Measurements from ENCODE around the gene SPIN1.
"Not testable (repeated sequence)": the region's sequence is repeated elsewhere in the genome, so short reads cannot be mapped to it uniquely, and the experiment has no call there.

SPIN1 gene

GRCh38 chr9:88364706-88365105, 23.5 kb upstream of the SPIN1 start:
- no peaks in the 10 kb centered on the region for H3K79me2 ChIP-seq (ENCODE audit: control insufficient read depth, insufficient read depth, low read length, unreplicated experiment)
- no peak overlapping the region for H2AFZ ChIP-seq (ENCODE audit: low read length, unreplicated experiment)
- no peak overlapping the region for H3K4me3 ChIP-seq (ENCODE audit: low read depth, low read length)
- H3K27me3 ChIP-seq (ENCODE audit: insufficient read depth, low read length): peaks cover 20% of the 10 kb centered on the region; the same call in 1 of the 2 replicates
- no peaks in the 10 kb centered on the region for H3K4me1 ChIP-seq (ENCODE audit: control insufficient read depth, insufficient read depth, low read length, unreplicated experiment)
- no peaks in the 10 kb centered on the region for H3K36me3 ChIP-seq (ENCODE audit: insufficient read depth, low read length)
- H3K27ac ChIP-seq (ENCODE audit: low read depth, low read length): no peak overlapping the region

- no peak overlapping the region for H2AFZ ChIP-seq (ENCODE audit: low read length, unreplicated experiment)
- no peak overlapping the region for H3K27ac ChIP-seq (ENCODE audit: low read depth, low read length)
- H3K4me1 ChIP-seq (ENCODE audit: control insufficient read depth, insufficient read depth, low read length, unreplicated experiment): no peaks in the 10 kb centered on the region
- H3K4me3 ChIP-seq (ENCODE audit: low read depth, low read length): no peak overlapping the region
- H3K79me2 ChIP-seq (ENCODE audit: control insufficient read depth, insufficient read depth, low read length, unreplicated experiment): no peaks in the 10 kb centered on the region
- no peaks in the 10 kb centered on the region for H3K27me3 ChIP-seq (ENCODE audit: insufficient read depth, low read length)
- no peaks in the 10 kb centered on the region for H3K36me3 ChIP-seq (ENCODE audit: insufficient read depth, low read length)
Observed at GRCh38 chr9:88370346-88370745, 17.9 kb upstream of the SPIN1 start.

GRCh38 chr9:88372103-88372654, 16.1 kb upstream of the SPIN1 start:
- Histone ChIP-seq H2AFZ (ENCODE audit: low read length, unreplicated experiment) (no peak overlapping the region), H3K27me3 (ENCODE audit: insufficient read depth, low read length) (no peaks in the 10 kb centered on the region), H3K79me2 (ENCODE audit: control insufficient read depth, insufficient read depth, low read length, unreplicated experiment) (no peaks in the 10 kb centered on the region), H3K4me3 (ENCODE audit: low read depth, low read length) (no peak overlapping the region), H3K4me1 (ENCODE audit: control insufficient read depth, insufficient read depth, low read length, unreplicated experiment) (no peaks in the 10 kb centered on the region), H3K27ac (ENCODE audit: low read depth, low read length) (no peak overlapping the region), H3K36me3 (ENCODE audit: insufficient read depth, low read length) (no peaks in the 10 kb centered on the region)

- Histone ChIP-seq H3K4me3 (ENCODE audit: low read depth, low read length) (no peak overlapping the region), H3K27ac (ENCODE audit: low read depth, low read length) (no peak overlapping the region), H2AFZ (ENCODE audit: low read length, unreplicated experiment) (no peak overlapping the region), H3K36me3 (ENCODE audit: insufficient read depth, low read length) (no peaks in the 10 kb centered on the region), H3K79me2 (ENCODE audit: control insufficient read depth, insufficient read depth, low read length, unreplicated experiment) (no peaks in the 10 kb centered on the region), H3K27me3 (ENCODE audit: insufficient read depth, low read length) (no peaks in the 10 kb centered on the region), H3K4me1 (ENCODE audit: control insufficient read depth, insufficient read depth, low read length, unreplicated experiment) (no peaks in the 10 kb centered on the region)
Observed at GRCh38 chr9:88373045-88373444, 15.2 kb upstream of the SPIN1 start.

GRCh38 chr9:88378317-88378716, 9.9 kb upstream of the SPIN1 start:
- no peak overlapping the region for H3K4me3 ChIP-seq (ENCODE audit: low read depth, low read length)
- no peak overlapping the region for H2AFZ ChIP-seq (ENCODE audit: low read length, unreplicated experiment)
- H3K36me3 ChIP-seq (ENCODE audit: insufficient read depth, low read length): no peaks in the 10 kb centered on the region
- no peaks in the 10 kb centered on the region for H3K27me3 ChIP-seq (ENCODE audit: insufficient read depth, low read length)
- H3K79me2 ChIP-seq (ENCODE audit: control insufficient read depth, insufficient read depth, low read length, unreplicated experiment): no peaks in the 10 kb centered on the region
- no peaks in the 10 kb centered on the region for H3K4me1 ChIP-seq (ENCODE audit: control insufficient read depth, insufficient read depth, low read length, unreplicated experiment)
- no peak overlapping the region for H3K27ac ChIP-seq (ENCODE audit: low read depth, low read length)

- H2AFZ ChIP-seq (ENCODE audit: low read length, unreplicated experiment): no peak overlapping the region
- H3K27me3 ChIP-seq (ENCODE audit: insufficient read depth, low read length): no peaks in the 10 kb centered on the region
- H3K4me3 ChIP-seq (ENCODE audit: low read depth, low read length): no peak overlapping the region
- H3K36me3 ChIP-seq (ENCODE audit: insufficient read depth, low read length): no peaks in the 10 kb centered on the region
- H3K27ac ChIP-seq (ENCODE audit: low read depth, low read length): no peak overlapping the region
- H3K79me2 ChIP-seq (ENCODE audit: control insufficient read depth, insufficient read depth, low read length, unreplicated experiment): no peaks in the 10 kb centered on the region
- H3K4me1 ChIP-seq (ENCODE audit: control insufficient read depth, insufficient read depth, low read length, unreplicated experiment): no peaks in the 10 kb centered on the region
Observed at GRCh38 chr9:88379352-88379751, 8.9 kb upstream of the SPIN1 start.

- H3K4me1 ChIP-seq (ENCODE audit: control insufficient read depth, insufficient read depth, low read length, unreplicated experiment): no peaks in the 10 kb centered on the region
- no peaks in the 10 kb centered on the region for H3K79me2 ChIP-seq (ENCODE audit: control insufficient read depth, insufficient read depth, low read length, unreplicated experiment)
- H3K4me3 ChIP-seq (ENCODE audit: low read depth, low read length): no peak overlapping the region
- no peaks in the 10 kb centered on the region for H3K36me3 ChIP-seq (ENCODE audit: insufficient read depth, low read length)
- H3K27me3 ChIP-seq (ENCODE audit: insufficient read depth, low read length): no peaks in the 10 kb centered on the region
- no peak overlapping the region for H2AFZ ChIP-seq (ENCODE audit: low read length, unreplicated experiment)
- no peak overlapping the region for H3K27ac ChIP-seq (ENCODE audit: low read depth, low read length)
Observed at GRCh38 chr9:88380118-88380517, 8.1 kb upstream of the SPIN1 start.

GRCh38 chr9:88381322-88381721, 6.9 kb upstream of the SPIN1 start:
- not testable (repeated sequence) for H3K4me3 ChIP-seq (ENCODE audit: low read depth, low read length); H3K27me3 ChIP-seq (ENCODE audit: insufficient read depth, low read length); H3K79me2 ChIP-seq (ENCODE audit: control insufficient read depth, insufficient read depth, low read length, unreplicated experiment); H3K27ac ChIP-seq (ENCODE audit: low read depth, low read length); H3K36me3 ChIP-seq (ENCODE audit: insufficient read depth, low read length); H3K4me1 ChIP-seq (ENCODE audit: control insufficient read depth, insufficient read depth, low read length, unreplicated experiment); H2AFZ ChIP-seq (ENCODE audit: low read length, unreplicated experiment)

GRCh38 chr9:88383176-88383575, 5.1 kb upstream of the SPIN1 start:
- Histone ChIP-seq H3K27ac (ENCODE audit: low read depth, low read length) (no peak overlapping the region), H3K36me3 (ENCODE audit: insufficient read depth, low read length) (no peaks in the 10 kb centered on the region), H3K27me3 (ENCODE audit: insufficient read depth, low read length) (no peaks in the 10 kb centered on the region), H2AFZ (ENCODE audit: low read length, unreplicated experiment) (no peak overlapping the region), H3K79me2 (ENCODE audit: control insufficient read depth, insufficient read depth, low read length, unreplicated experiment) (peaks cover 4% of the 10 kb centered on the region), H3K4me1 (ENCODE audit: control insufficient read depth, insufficient read depth, low read length, unreplicated experiment) (peaks cover 8% of the 10 kb centered on the region), H3K4me3 (ENCODE audit: low read depth, low read length) (no peak overlapping the region)

- Histone ChIP-seq H3K4me1 (ENCODE audit: control insufficient read depth, insufficient read depth, low read length, unreplicated experiment) (peaks cover 23% of the 10 kb centered on the region), H3K79me2 (ENCODE audit: control insufficient read depth, insufficient read depth, low read length, unreplicated experiment) (peaks cover 22% of the 10 kb centered on the region)
- H3K4me3 ChIP-seq (ENCODE audit: low read depth, low read length); H2AFZ ChIP-seq (ENCODE audit: low read length, unreplicated experiment); H3K36me3 ChIP-seq (ENCODE audit: insufficient read depth, low read length); H3K27ac ChIP-seq (ENCODE audit: low read depth, low read length); H3K27me3 ChIP-seq (ENCODE audit: insufficient read depth, low read length): not testable (repeated sequence)
Observed at GRCh38 chr9:88386137-88386536, 2.1 kb upstream of the SPIN1 start.

- Histone ChIP-seq H3K4me1 (ENCODE audit: control insufficient read depth, insufficient read depth, low read length, unreplicated experiment) (peaks cover 23% of the 10 kb centered on the region), H3K27me3 (ENCODE audit: insufficient read depth, low read length) (no peaks in the 10 kb centered on the region), H3K79me2 (ENCODE audit: control insufficient read depth, insufficient read depth, low read length, unreplicated experiment) (peaks cover 31% of the 10 kb centered on the region), H3K4me3 (ENCODE audit: low read depth, low read length) (peak overlapping the region; percentile 99), H3K27ac (ENCODE audit: low read depth, low read length) (peak overlapping the region; percentile 61; the same call in 1 of the 2 replicates), H3K36me3 (ENCODE audit: insufficient read depth, low read length) (no peaks in the 10 kb centered on the region), H2AFZ (ENCODE audit: low read length, unreplicated experiment) (peak overlapping the region; percentile 100)
Observed at GRCh38 chr9:88387036-88387551, 1.1 kb upstream of the SPIN1 start.

All from ACC112 (cell line).